MM.1S (cell line): ENCODE data around the gene SGCD.

Experiments
- DNase-seq: peaks from one replicate; pipeline ENCODE4 v3.0.0-alpha.2; 2015
- H2AFZ ChIP-seq: fragments of 300-600 bp; sonication (generic); 2 replicates; pipeline ENCODE4 v1.6.0; 2016; ENCODE audit warnings: antibody characterized with exemption, low read length
- H3F3A ChIP-seq: fragments of 300-600 bp; sonication (generic); 2 replicates; pipeline ENCODE4 v1.6.1; 2016; ENCODE audit warnings: mild to moderate bottlenecking, antibody characterized with exemption, low read length, moderate library complexity, mixed read lengths; ENCODE audit not compliant: insufficient read depth
- H3K27ac ChIP-seq: fragments of 300-600 bp; sonication (generic); 2 replicates; pipeline ENCODE4 v1.5.1; 2016; ENCODE audit warnings: mild to moderate bottlenecking, low read length
- H3K27me3 ChIP-seq: fragments of 300-600 bp; sonication (generic); replicated peaks from 2 replicates; pipeline ENCODE4 v1.6.0; 2016; ENCODE audit warnings: low read length; ENCODE audit not compliant: insufficient read depth
- H3K36me3 ChIP-seq: fragments of 300-600 bp; sonication (generic); replicated peaks from 2 replicates; pipeline ENCODE4 v1.6.1; 2016; ENCODE audit warnings: mild to moderate bottlenecking, low read length, mixed read lengths; ENCODE audit not compliant: insufficient read depth
- H3K4me1 ChIP-seq: fragments of 300-600 bp; sonication (generic); 2 replicates; pipeline ENCODE4 v1.6.1; 2016; ENCODE audit warnings: low read length, mixed read lengths
- H3K4me2 ChIP-seq: fragments of 300-600 bp; sonication (generic); 2 replicates; pipeline ENCODE4 v1.6.0; 2016; ENCODE audit warnings: low read depth, low read length
- H3K4me3 ChIP-seq: fragments of 300-600 bp; sonication (generic); 2 replicates; pipeline ENCODE4 v1.5.1; 2016; ENCODE audit warnings: low read length, mixed read lengths
- H3K79me2 ChIP-seq: fragments of 300-600 bp; sonication (generic); 2 replicates; pipeline ENCODE4 v1.6.1; 2016; ENCODE audit warnings: mixed run types, low read length, mixed read lengths
- H3K9ac ChIP-seq: fragments of 300-600 bp; sonication (generic); 2 replicates; pipeline ENCODE4 v1.6.1; 2016; ENCODE audit warnings: low read length, mixed read lengths
- H3K9me2 ChIP-seq: fragments of 300-600 bp; sonication (generic); replicated peaks from 2 replicates; pipeline ENCODE4 v1.6.1; 2016; ENCODE audit warnings: mild to moderate bottlenecking, low read length, mixed read lengths; ENCODE audit not compliant: insufficient read depth
- H3K9me3 ChIP-seq: fragments of 300-600 bp; sonication (generic); replicated peaks from 2 replicates; pipeline ENCODE4 v1.6.1; 2016; ENCODE audit warnings: mild to moderate bottlenecking, low read length, mixed read lengths; ENCODE audit not compliant: insufficient read depth
- H4K20me1 ChIP-seq: fragments of 300-600 bp; sonication (generic); 2 replicates; pipeline ENCODE4 v1.6.1; 2016; ENCODE audit warnings: mild to moderate bottlenecking, low read length, moderate library complexity, mixed read lengths; ENCODE audit not compliant: insufficient read depth
- EZH2 ChIP-seq: fragments of 300-600 bp; sonication (generic); optimal IDR thresholded peaks from 2 replicates; pipeline ENCODE3; 2017; ENCODE audit warnings: low read depth, mild to moderate bottlenecking, antibody characterized with exemption, low read length, mixed read lengths
- EZH2phosphoT487 ChIP-seq: fragments of 300-600 bp; sonication (generic); IDR thresholded peaks from 2 replicates; pipeline ENCODE4 v1.6.1; 2018; ENCODE audit warnings: antibody characterized with exemption, low read length
- TF ChIP-seq, protein P1 (sequence below): fragments of 300-600 bp; sonication (generic); IDR thresholded peaks from 2 replicates; pipeline ENCODE4 v1.5.1; 2016; ENCODE audit warnings: antibody characterized with exemption, low read length, mixed read lengths

Gene SGCD

DNA sequence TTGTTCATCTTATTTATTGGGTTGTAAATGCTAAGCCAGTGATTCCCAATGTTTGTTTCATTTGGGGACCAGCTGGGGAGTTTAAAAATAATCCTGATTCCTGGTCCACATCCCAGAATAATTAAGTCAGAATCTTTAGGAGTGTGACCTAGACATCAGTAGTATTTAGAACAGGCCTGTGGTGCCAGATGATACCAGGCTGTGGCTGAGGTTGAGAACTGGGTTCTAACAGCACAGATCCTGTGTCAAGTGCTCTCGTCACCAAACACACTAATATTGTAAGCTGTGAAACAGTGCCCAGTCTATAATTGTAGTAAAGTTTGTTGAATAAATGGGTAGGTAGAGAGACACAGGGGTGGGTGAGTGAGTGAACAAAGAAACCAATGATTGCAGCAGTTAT is 351.0 kb downstream of the SGCD start:
- Histone ChIP-seq H3F3A (no peaks in the 10 kb centered on the region), H3K27me3 (no peaks in the 10 kb centered on the region), H3K9me2 (no peaks in the 10 kb centered on the region), H3K9me3 (no peaks in the 10 kb centered on the region), H3K79me2 (no peaks in the 10 kb centered on the region), H3K9ac (no peak overlapping the region), H3K27ac (no peak overlapping the region), H3K4me3 (no peak overlapping the region), H4K20me1 (no peaks in the 10 kb centered on the region), H3K4me1 (no peaks in the 10 kb centered on the region), H3K4me2 (no peak overlapping the region), H2AFZ (no peak overlapping the region), H3K36me3 (no peaks in the 10 kb centered on the region)
- TF ChIP-seq, protein P1, sequence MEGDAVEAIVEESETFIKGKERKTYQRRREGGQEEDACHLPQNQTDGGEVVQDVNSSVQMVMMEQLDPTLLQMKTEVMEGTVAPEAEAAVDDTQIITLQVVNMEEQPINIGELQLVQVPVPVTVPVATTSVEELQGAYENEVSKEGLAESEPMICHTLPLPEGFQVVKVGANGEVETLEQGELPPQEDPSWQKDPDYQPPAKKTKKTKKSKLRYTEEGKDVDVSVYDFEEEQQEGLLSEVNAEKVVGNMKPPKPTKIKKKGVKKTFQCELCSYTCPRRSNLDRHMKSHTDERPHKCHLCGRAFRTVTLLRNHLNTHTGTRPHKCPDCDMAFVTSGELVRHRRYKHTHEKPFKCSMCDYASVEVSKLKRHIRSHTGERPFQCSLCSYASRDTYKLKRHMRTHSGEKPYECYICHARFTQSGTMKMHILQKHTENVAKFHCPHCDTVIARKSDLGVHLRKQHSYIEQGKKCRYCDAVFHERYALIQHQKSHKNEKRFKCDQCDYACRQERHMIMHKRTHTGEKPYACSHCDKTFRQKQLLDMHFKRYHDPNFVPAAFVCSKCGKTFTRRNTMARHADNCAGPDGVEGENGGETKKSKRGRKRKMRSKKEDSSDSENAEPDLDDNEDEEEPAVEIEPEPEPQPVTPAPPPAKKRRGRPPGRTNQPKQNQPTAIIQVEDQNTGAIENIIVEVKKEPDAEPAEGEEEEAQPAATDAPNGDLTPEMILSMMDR, result no peak
- TF ChIP-seq EZH2phosphoT487, result no peak
- no peak for TF ChIP-seq EZH2
- no peak for DNase-seq

DNA sequence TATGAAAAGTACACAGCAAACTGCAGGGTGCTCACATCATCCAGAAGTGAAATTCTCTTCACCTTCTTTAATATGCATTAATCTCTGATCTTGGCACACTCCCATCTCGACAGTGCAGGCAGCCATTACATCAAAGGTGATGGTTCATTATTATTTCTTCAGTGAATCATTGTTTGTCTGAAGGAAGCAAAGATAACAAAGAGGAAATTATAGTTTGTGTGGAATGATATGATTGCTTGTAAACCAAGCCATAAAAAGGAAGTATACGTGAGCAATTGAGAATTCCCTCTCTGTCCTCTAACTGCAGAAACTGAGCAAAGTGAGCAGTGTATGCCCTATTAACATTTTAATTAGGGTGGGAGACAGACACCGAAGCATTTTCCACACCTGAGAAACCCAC is 351.5 kb downstream of the SGCD start:
- no peak overlapping the region for H3K27ac ChIP-seq
- no peak overlapping the region for H3K9ac ChIP-seq
- H3K4me1 ChIP-seq, result no peaks in the 10 kb centered on the region
- no peaks in the 10 kb centered on the region for H3K9me3 ChIP-seq
- no peaks in the 10 kb centered on the region for H3K9me2 ChIP-seq
- H3K4me2 ChIP-seq, result no peak overlapping the region
- TF ChIP-seq EZH2 (no peak), EZH2phosphoT487 (no peak)
- TF ChIP-seq, protein P1, result no peak
- H3K79me2 ChIP-seq, result no peaks in the 10 kb centered on the region
- DNase-seq, result no peak
- no peaks in the 10 kb centered on the region for H3F3A ChIP-seq
- no peak overlapping the region for H3K4me3 ChIP-seq
- H2AFZ ChIP-seq, result no peak overlapping the region
- no peaks in the 10 kb centered on the region for H3K27me3 ChIP-seq
- H3K36me3 ChIP-seq, result no peaks in the 10 kb centered on the region
- H4K20me1 ChIP-seq, result no peaks in the 10 kb centered on the region

DNA sequence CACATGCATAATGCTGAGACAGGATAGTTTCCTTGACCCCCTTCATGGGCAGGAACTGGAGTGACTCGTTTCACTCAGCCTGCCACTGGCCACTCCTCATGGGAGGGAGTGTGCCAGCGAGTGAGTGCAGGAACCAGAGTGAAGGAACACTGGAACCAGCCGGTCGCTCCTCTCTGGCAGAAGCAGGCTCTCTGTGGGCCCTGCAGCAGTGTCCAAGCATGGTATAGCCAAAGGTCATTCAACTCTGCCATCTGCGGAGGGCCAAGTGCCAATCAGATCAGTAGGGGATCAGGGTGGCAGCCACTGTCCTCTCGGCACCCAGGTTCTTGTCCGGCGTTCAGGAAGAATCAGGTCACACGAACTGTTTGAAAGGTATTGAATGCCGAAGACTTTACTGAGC is 353.9 kb downstream of the SGCD start:
- H2AFZ ChIP-seq, result no peak overlapping the region
- H3K4me1 ChIP-seq, result no peaks in the 10 kb centered on the region
- H4K20me1 ChIP-seq, result no peaks in the 10 kb centered on the region
- no peaks in the 10 kb centered on the region for H3K9me3 ChIP-seq
- H3K27me3 ChIP-seq, result no peaks in the 10 kb centered on the region
- no peaks in the 10 kb centered on the region for H3F3A ChIP-seq
- H3K79me2 ChIP-seq, result no peaks in the 10 kb centered on the region
- H3K4me3 ChIP-seq, result no peak overlapping the region
- H3K9me2 ChIP-seq, result no peaks in the 10 kb centered on the region
- H3K36me3 ChIP-seq, result no peaks in the 10 kb centered on the region
- DNase-seq, result no peak
- H3K27ac ChIP-seq, result no peak overlapping the region
- no peak overlapping the region for H3K9ac ChIP-seq
- TF ChIP-seq EZH2 (no peak), EZH2phosphoT487 (no peak)
- no peak overlapping the region for H3K4me2 ChIP-seq

DNA sequence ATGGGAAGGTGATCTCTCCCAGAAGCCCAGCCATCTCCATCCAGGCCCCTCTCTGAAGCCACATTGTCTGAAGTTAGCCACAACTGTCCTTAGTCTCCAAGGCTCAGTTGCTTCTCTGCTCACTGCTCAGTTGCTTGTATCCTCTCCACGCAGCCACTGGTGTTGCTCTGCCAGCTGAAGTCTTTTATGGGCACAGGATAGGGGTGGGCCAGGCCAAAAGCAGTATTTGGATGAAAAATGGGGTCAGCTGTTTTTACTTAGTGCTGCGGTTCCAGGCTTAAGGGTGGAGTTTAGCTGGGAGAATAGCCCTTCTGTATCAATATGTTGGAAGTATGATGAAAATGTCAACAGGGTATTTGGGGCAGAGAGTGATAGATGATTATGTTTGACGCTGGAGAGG is 354.3 kb downstream of the SGCD start:
- no peak overlapping the region for H3K4me2 ChIP-seq
- no peaks in the 10 kb centered on the region for H3K27me3 ChIP-seq
- DNase-seq, result no peak
- H3K4me3 ChIP-seq, result no peak overlapping the region
- TF ChIP-seq, protein P1, result no peak
- TF ChIP-seq EZH2 (no peak), EZH2phosphoT487 (no peak)
- no peaks in the 10 kb centered on the region for H3K9me2 ChIP-seq
- H3K9ac ChIP-seq, result no peak overlapping the region
- H4K20me1 ChIP-seq, result no peaks in the 10 kb centered on the region
- H3F3A ChIP-seq, result no peaks in the 10 kb centered on the region
- H3K27ac ChIP-seq, result no peak overlapping the region
- no peaks in the 10 kb centered on the region for H3K9me3 ChIP-seq
- H3K36me3 ChIP-seq, result no peaks in the 10 kb centered on the region
- no peaks in the 10 kb centered on the region for H3K79me2 ChIP-seq
- no peaks in the 10 kb centered on the region for H3K4me1 ChIP-seq
- H2AFZ ChIP-seq, result no peak overlapping the region
